22Rv1 (cell line): ENCODE results near the gene KCND2.
"Not testable (repeated sequence)": the region's sequence is repeated elsewhere in the genome, so short reads cannot be mapped to it uniquely, and the experiment has no call there.

Source experiments
- H3K27ac ChIP-seq: fragments of 450-650 bp; 2 replicates; pipeline ENCODE4 v1.5.1; 2017
- CTCF ChIP-seq: fragments of 450-650 bp; IDR thresholded peaks from 2 replicates; pipeline ENCODE4 v1.5.1; 2017; ENCODE audit warnings: mild to moderate bottlenecking
- ZFX ChIP-seq: fragments of 450-650 bp; IDR thresholded peaks from 2 replicates; pipeline ENCODE4 v1.6.1; 2017; ENCODE audit warnings: antibody characterized with exemption, borderline replicate concordance

The KCND2 gene

GRCh38 chr7:120691915-120692314 is 418.9 kb downstream of the KCND2 start:
- H3K27ac ChIP-seq: no peak overlapping the region
- TF ChIP-seq ZFX: no peak

GRCh38 chr7:120695848-120696247 is 422.9 kb downstream of the KCND2 start:
- H3K27ac ChIP-seq: peak overlapping the region; percentile 17; the same call in 1 of the 2 replicates
- TF ChIP-seq CTCF: no peak
- no peak for TF ChIP-seq ZFX

- H3K27ac ChIP-seq: no peak overlapping the region
- no peak for TF ChIP-seq CTCF
- no peak for TF ChIP-seq ZFX
Observed at GRCh38 chr7:120700796-120701195, 427.8 kb downstream of the KCND2 start.

- not testable (repeated sequence) for H3K27ac ChIP-seq
Observed at GRCh38 chr7:120702408-120702807, 429.4 kb downstream of the KCND2 start.

DNA sequence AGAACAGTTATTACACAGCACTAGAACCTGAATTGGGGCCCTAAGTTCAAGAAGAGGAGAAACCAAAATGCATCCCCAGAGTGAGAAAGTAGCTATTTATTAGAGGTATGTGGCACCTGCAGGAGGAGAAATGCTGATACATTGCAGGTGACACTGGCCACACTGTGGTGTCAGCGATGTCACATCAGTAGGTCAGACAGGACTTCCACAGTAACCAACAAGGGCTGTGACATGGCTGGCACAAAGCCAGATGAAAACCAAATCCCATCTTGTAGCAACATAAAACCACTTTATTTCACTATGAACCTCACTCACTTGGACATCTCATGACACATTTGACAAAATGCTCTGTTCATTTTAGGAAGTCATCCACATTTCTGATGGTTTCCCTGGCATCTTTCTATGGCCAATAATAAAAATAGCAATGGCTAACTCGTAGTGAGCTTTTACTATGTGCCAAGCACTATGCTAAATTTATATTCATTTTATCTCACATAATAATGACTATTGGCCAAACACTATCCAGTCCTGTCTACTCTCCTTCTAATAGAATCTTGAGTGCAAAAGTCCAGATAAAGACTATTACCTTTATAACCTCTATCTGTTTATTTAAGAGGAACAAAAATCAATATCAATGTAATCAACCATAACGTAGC is 430.7 kb downstream of the KCND2 start:
- TF ChIP-seq ZFX (no peak), CTCF (no peak)
- H3K27ac ChIP-seq: no peak overlapping the region

DNA sequence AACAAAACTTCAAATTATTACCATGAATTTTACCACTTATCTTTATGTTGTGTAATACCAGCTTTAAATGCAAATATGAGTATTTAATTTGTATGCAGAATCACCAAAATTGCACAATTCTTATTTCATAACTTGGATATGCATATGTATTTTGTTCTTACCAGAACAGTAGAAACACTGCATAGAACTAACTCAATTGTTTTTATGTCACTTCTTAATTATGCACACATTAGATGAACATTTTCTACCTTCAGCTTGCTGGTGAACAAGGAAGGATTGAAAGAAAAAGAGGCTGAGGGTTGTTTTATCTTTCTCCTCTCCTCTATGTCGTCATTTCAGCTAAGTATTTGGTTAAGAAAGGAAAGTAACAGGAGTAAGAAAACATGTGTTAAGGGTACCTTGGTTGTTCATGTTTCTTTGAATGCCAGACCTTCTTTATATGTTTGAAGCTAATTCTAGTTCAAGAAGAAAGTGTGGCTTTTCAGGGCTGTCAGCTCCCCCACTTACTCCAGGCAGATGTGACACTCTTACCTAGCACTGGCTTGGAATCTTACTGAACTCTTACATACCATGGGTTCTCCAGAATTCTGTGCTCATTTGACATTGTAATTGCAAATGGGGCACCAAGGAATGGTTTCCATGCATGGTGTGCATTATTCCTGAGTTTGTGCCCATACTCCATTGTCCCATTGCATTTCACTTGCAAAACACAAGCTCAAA is 436.4 kb downstream of the KCND2 start:
- H3K27ac ChIP-seq: peak overlapping the region; percentile 57
- TF ChIP-seq ZFX (no peak), CTCF (no peak)

DNA sequence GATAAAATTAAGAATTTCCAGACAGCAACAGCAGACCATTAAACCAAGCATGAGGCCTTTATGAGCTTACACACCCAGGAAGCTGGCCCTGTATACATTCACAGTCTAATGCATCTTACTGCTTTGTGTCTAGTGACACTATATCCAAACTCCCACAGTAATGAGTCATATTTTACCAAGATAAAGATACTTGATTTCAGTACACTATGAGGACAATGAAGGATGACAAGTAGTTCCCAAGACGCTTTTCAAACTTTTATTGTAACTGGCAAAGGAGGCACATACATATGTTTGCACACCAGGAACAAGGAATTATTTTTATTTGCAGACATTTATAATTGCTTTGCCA is 437.0 kb downstream of the KCND2 start:
- TF ChIP-seq ZFX (no peak), CTCF (no peak)
- H3K27ac ChIP-seq: peak overlapping the region; percentile 57

DNA sequence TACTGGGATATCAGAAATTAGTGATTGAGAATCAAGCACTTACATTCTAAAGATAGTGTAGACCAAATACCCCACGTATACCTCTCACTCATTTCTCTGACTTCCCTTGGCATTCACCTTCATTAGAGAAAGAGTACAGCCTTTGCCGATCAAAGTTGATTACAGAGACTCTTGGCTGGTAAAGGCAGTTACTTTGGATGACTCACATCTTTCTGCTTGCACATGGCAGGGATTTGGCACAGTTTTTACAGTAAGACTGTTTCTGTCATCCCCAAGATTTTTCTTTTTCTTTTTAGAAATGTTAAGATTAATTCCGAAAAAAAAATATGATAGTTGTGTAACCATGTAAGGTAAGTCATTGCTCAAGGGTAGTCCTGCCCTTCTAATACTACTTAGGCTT is 442.0 kb downstream of the KCND2 start:
- TF ChIP-seq CTCF: no peak
- TF ChIP-seq ZFX: no peak
- no peak overlapping the region for H3K27ac ChIP-seq
